Uterus (tissue), 4 donors: ENCODE data around the gene INPP5A. TPM values are rescaled to one million over a fixed set of nuclear protein-coding genes. Genes with fewer than 3 reads are reported as not detected.

Experiments
- DNase-seq, 2 donors: peaks; one replicate each; pipeline ENCODE4 v3.0.0-alpha.2; 2019 to 2020
- H3K27ac ChIP-seq, 2 donors: fragments of 200-600 bp; sonication (generic); 1 replicate in 1 of 2; 2 replicates in 1 of 2; pipeline ENCODE4 v1.5.1; 2016 to 2018
- H3K27me3 ChIP-seq, 2 donors: fragments of 200-600 bp; sonication (generic); one replicate each; pipeline ENCODE4 v1.5.1; 2018 to 2019; ENCODE audit warnings: control low read depth in 1 of 2
- H3K36me3 ChIP-seq, 2 donors: fragments of 200-600 bp; sonication (generic); one replicate each; pipeline ENCODE4 v1.5.1; 2019; ENCODE audit warnings: control low read depth in 1 of 2
- H3K4me1 ChIP-seq, 2 donors: fragments of 200-600 bp; sonication (generic); one replicate each; pipeline ENCODE4 v1.5.1; 2018 to 2019; ENCODE audit warnings: control low read depth in 1 of 2
- H3K4me3 ChIP-seq, 2 donors: fragments of 200-600 bp; sonication (generic); 1 replicate in 1 of 2; 2 replicates in 1 of 2; pipeline ENCODE4 v1.5.1; 2018 to 2019; ENCODE audit warnings: mild to moderate bottlenecking in 1 of 2
- H3K9me3 ChIP-seq, 2 donors: fragments of 200-600 bp; sonication (generic); one replicate each; pipeline ENCODE4 v1.5.1; 2019; ENCODE audit warnings: control low read depth in 1 of 2
- CTCF ChIP-seq, 4 experiments: fragments of 200-600 bp in 2 of 4; fragments of 450-650 bp in 2 of 4; sonication (generic) in 2 of 4; IDR thresholded peaks; one replicate each; pipeline ENCODE4 v1.5.1; 2016 to 2019; ENCODE audit warnings: antibody characterized with exemption in 4 of 4, mild to moderate bottlenecking in 2 of 4, moderate library complexity in 1 of 4
- POLR2A ChIP-seq, 2 donors: fragments of 450-650 bp; IDR thresholded peaks; one replicate each; pipeline ENCODE4 v1.6.1; 2016; ENCODE audit warnings: antibody characterized with exemption in 2 of 2, mild to moderate bottlenecking in 1 of 2, moderate library complexity in 1 of 2
- intact Hi-C: fragments of 100-400 bp; cut with DNase I; formaldehyde crosslinking; loops from one replicate; pipeline ENCODE4 v1.15.1; 2023; ENCODE audit warnings: low total_unique reads
- total RNA-seq, 4 donors: library from RNA; depleted of rRNA in 3 of 4; stranded (reverse); fragments of >200 nt in 3 of 4; gene quantifications; one replicate each; pipeline versions ENCODE4 v1.1.0 to v1.2.4, GENCODE V29; 2014 to 2023
- donor health status: DM: yes; HTN: yes; CAD: no.

The INPP5A gene
- total RNA-seq, 4 donors from 2014 or later = 22.5 to 160 (median 93.2) TPM

- Histone ChIP-seq H3K27me3 (no peaks in the 10 kb centered on the region), H3K9me3 (no peaks in the 10 kb centered on the region), H3K4me1 (peaks cover 8 to 44% of the 10 kb centered on the region in 2 donors), H3K27ac (peak overlapping the region; percentile 96 to 97), H3K4me3 (no peak overlapping the region), H3K36me3 (no peaks in the 10 kb centered on the region)
- peak in 1 of 2 donors; percentile 23 for DNase-seq
- no peak for TF ChIP-seq POLR2A (IDR thresholded peaks at IDR 0.05)
- no peak for TF ChIP-seq CTCF (IDR thresholded peaks at IDR 0.05)
- intact Hi-C loops = no loop called here
Measured at GRCh38 chr10:132628966-132629900, 91.6 kb downstream of the INPP5A start.

DNA sequence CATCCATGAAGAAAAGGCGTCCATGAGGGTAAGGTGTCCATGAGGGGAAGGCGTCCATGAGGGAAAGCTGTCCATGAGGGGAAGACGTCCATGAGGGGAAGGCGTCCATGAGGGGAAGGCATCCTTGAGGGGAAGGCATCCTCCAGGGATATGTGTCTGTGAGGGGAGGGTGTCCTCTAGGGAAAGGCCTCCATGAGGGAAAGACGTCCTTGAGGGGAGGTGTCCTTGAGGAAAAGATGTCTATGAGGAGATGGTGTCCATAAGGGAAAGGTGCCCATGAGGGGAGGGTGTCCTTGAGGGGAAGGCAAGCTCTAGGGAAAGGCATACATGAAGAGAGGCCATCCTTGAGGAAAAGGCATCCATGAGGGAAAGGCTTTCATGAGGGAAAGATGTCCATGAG lies 92.6 kb downstream of the INPP5A start:
- intact Hi-C loops = loop anchor here (10.0 kb wide), 1 partner anchor 55 kb away; no protein-coding TSS in a partner anchor
- Histone ChIP-seq H3K36me3 (no peaks in the 10 kb centered on the region), H3K27me3 (no peaks in the 10 kb centered on the region), H3K9me3 (no peaks in the 10 kb centered on the region), H3K27ac (peak overlapping the region; percentile 96 to 97), H3K4me1 (peaks cover 9 to 37% of the 10 kb centered on the region in 2 donors), H3K4me3 (no peak overlapping the region)
- DNase-seq = peak in 1 of 2 donors; percentile 11
- TF ChIP-seq POLR2A (IDR thresholded peaks at IDR 0.05) (no peak), CTCF (IDR thresholded peaks at IDR 0.05) (no peak)

GRCh38 chr10:132630666-132631337 lies 93.2 kb downstream of the INPP5A start:
- Histone ChIP-seq H3K27me3 (no peaks in the 10 kb centered on the region), H3K27ac (peak overlapping the region; percentile 96 to 97), H3K9me3 (no peaks in the 10 kb centered on the region), H3K4me1 (peaks cover 9 to 33% of the 10 kb centered on the region in 2 donors), H3K4me3 (no peak overlapping the region), H3K36me3 (no peaks in the 10 kb centered on the region)
- TF ChIP-seq CTCF (IDR thresholded peaks at IDR 0.05) = no peak
- TF ChIP-seq POLR2A (IDR thresholded peaks at IDR 0.05) = peak in 1 of 2 donors; percentile 30
- DNase-seq = peak; percentile 86 to 88
- intact Hi-C loops = loop anchor here (10.0 kb wide), 1 partner anchor 56 kb away; no protein-coding TSS in a partner anchor

GRCh38 chr10:132631338-132631735 lies 93.8 kb downstream of the INPP5A start:
- peak; percentile 87 to 91 for DNase-seq
- Histone ChIP-seq H3K27me3 (no peaks in the 10 kb centered on the region), H3K27ac (peak overlapping the region; percentile 96 to 97), H3K9me3 (no peaks in the 10 kb centered on the region), H3K4me3 (no peak overlapping the region), H3K4me1 (peaks cover 9 to 36% of the 10 kb centered on the region in 2 donors), H3K36me3 (no peaks in the 10 kb centered on the region)
- intact Hi-C loops = loop anchor here (10.0 kb wide), 1 partner anchor 57 kb away; no protein-coding TSS in a partner anchor
- TF ChIP-seq CTCF (IDR thresholded peaks at IDR 0.05) (peak in 1 of 4 experiments; percentile 6), POLR2A (IDR thresholded peaks at IDR 0.05) (no peak)
